ENCODE data around the gene MYBBP1A. TPM values are rescaled to one million over a fixed set of nuclear protein-coding genes. Genes with fewer than 3 reads are reported as not detected.
"Not testable (repeated sequence)": the region's sequence is repeated elsewhere in the genome, so short reads cannot be mapped to it uniquely, and the experiment has no call there.

The MYBBP1A gene
- total and polyA plus RNA-seq, 4 donors = 12.2 to 23.3 (median 20.0) TPM

DNA sequence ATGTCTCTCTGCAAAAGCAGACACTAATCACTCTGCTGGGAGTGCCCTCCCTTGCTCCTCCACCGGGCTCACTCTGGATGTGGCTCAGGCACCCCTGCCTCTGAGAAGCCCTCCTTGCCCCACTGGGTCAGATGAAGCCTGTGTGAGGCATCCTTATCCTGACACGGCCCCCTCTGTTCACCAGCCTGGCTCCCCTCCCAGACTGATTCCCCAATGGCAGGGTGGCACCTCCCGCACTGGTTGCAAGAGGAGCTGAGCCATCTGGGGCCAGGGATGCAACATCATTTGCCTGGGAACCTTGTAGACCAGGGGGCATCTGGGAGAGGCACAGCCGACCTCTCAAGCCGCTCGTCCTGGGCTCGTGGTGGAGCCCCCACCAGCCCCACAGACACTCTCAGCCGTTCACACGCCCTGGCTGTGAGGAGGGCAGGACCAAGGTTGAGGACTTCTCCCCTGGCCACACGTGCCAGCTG is 35.8 kb upstream of the MYBBP1A start:
- TF ChIP-seq NR2F2 (IDR thresholded peaks at IDR 0.05) (no peak), HNF4A (conservative IDR thresholded peaks at IDR 0.05) (no peak), JUND (IDR thresholded peaks at IDR 0.05) (no peak)
- TF ChIP-seq, protein P1, sequence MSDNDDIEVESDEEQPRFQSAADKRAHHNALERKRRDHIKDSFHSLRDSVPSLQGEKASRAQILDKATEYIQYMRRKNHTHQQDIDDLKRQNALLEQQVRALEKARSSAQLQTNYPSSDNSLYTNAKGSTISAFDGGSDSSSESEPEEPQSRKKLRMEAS (IDR thresholded peaks at IDR 0.05) = no peak
- Histone ChIP-seq H3K27ac (ENCODE audit: low read depth in 1 of 2, low read length in 2 of 2) (no peak overlapping the region), H3K4me3 (ENCODE audit: low read depth in 1 of 3, low read length in 3 of 3) (no peak overlapping the region), H3K36me3 (ENCODE audit: control insufficient read depth in 4 of 4, insufficient read depth in 3 of 4, low read depth in 1 of 4, low read length in 3 of 4) (no peaks in the 10 kb centered on the region), H3K4me1 (ENCODE audit: control insufficient read depth in 4 of 4, insufficient read depth in 4 of 4, low read length in 3 of 4) (no peaks in the 10 kb centered on the region), H3K9ac (ENCODE audit: low read depth in 1 of 2, low read length in 2 of 2) (no peak overlapping the region), H3K9me3 (ENCODE audit: control insufficient read depth in 4 of 4, low read length in 3 of 4) (no peaks in the 10 kb centered on the region), H3K27me3 (ENCODE audit: control insufficient read depth in 4 of 4, insufficient read depth in 4 of 4, low read length in 3 of 4) (peaks cover 0 to 3% (median 0%) of the 10 kb centered on the region in 4 donors)
- no peak for DNase-seq (ENCODE audit: low spot score)
- WGBS = 75% methylated on average over 10 of the region's 10 CpGs

DNA sequence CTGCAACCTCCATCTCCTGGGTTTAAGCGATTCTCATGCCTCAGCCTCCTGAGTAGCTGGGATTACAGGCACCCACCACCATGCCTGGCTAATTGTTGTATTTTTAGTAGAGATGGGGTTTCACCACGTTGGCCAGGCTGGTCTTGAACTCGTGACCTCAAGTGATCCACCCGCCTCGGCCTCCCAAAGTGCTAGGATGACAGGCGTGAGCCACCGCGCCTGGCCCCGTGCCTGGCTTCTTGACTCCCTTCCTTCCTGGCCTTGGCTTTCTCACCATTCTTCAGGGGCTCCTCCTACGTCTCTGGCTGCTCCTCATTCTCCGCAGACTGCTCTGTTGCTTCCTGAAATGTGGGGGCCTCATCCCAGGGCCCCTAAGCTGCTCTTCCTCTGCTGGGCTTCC is 34.9 kb upstream of the MYBBP1A start:
- not testable (repeated sequence) for DNase-seq (ENCODE audit: low spot score); H3K27ac ChIP-seq (ENCODE audit: low read depth in 1 of 2, low read length in 2 of 2); H3K4me3 ChIP-seq (ENCODE audit: low read depth in 1 of 3, low read length in 3 of 3); H3K4me1 ChIP-seq (ENCODE audit: control insufficient read depth in 4 of 4, insufficient read depth in 4 of 4, low read length in 3 of 4); H3K27me3 ChIP-seq (ENCODE audit: control insufficient read depth in 4 of 4, insufficient read depth in 4 of 4, low read length in 3 of 4); H3K9me3 ChIP-seq (ENCODE audit: control insufficient read depth in 4 of 4, low read length in 3 of 4); H3K9ac ChIP-seq (ENCODE audit: low read depth in 1 of 2, low read length in 2 of 2); H3K36me3 ChIP-seq (ENCODE audit: control insufficient read depth in 4 of 4, insufficient read depth in 3 of 4, low read depth in 1 of 4, low read length in 3 of 4)
- WGBS = 71% methylated on average over 11 of the region's 11 CpGs

DNA sequence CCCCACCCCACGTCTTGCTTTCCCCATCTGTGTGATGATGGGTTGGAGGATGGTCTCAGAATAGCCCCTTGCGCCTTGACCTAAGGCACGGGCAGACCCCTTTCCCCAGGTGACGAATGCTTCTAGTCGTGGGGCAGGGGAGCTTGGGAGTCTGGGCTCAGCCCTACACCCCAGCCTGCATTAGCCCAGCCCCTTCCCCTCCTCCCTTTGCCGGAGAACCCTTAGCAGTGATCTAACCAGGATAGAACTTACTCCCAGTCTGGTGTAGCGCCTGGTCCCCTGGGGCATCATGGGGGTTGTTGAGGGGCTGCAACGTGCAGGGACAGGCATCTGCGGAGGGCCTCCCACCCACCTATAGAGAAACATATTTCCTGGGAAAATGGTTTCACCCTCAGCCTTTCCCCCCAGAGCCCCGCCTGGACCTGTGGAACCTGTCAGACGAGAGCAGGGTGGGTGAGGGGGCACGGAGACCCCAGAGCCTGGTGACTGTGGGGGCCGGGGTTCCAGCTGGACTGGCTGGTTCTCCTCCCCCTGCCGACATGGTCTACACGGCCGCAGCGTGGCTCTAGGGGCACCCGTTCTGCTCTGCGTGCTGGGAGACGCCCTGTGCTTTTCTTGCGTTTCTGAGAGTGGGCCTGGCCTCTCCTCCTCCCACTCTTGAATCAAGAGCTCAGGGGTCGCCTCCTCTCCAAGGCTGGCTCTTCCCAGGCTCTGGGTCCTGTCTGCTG is 33.9 kb upstream of the MYBBP1A start:
- Histone ChIP-seq H3K4me3 (ENCODE audit: low read depth in 1 of 3, low read length in 3 of 3) (no peak overlapping the region), H3K36me3 (ENCODE audit: control insufficient read depth in 4 of 4, insufficient read depth in 3 of 4, low read depth in 1 of 4, low read length in 3 of 4) (no peaks in the 10 kb centered on the region), H3K4me1 (ENCODE audit: control insufficient read depth in 4 of 4, insufficient read depth in 4 of 4, low read length in 3 of 4) (peaks cover 2 to 11% (median 8%) of the 10 kb centered on the region in 4 donors), H3K9ac (ENCODE audit: low read depth in 1 of 2, low read length in 2 of 2) (no peak overlapping the region), H3K27ac (ENCODE audit: low read depth in 1 of 2, low read length in 2 of 2) (no peak overlapping the region), H3K27me3 (ENCODE audit: control insufficient read depth in 4 of 4, insufficient read depth in 4 of 4, low read length in 3 of 4) (peaks cover 0 to 3% (median 1%) of the 10 kb centered on the region in 4 donors), H3K9me3 (ENCODE audit: control insufficient read depth in 4 of 4, low read length in 3 of 4) (no peaks in the 10 kb centered on the region)
- DNase-seq (ENCODE audit: low spot score) = no peak
- TF ChIP-seq FOXA1 (IDR thresholded peaks at IDR 0.05) (no peak), ATF3 (IDR thresholded peaks at IDR 0.05) (no peak), SP1 (IDR thresholded peaks at IDR 0.05) (no peak), EGR1 (IDR thresholded peaks at IDR 0.05; ENCODE audit: low read depth in 2 of 2) (no peak), HNF4G (IDR thresholded peaks at IDR 0.05) (no peak), RXRA (IDR thresholded peaks at IDR 0.05) (no peak), NR2F2 (IDR thresholded peaks at IDR 0.05) (no peak), TAF1 (conservative IDR thresholded peaks at IDR 0.05) (no peak), YY1 (IDR thresholded peaks at IDR 0.05) (no peak), JUND (IDR thresholded peaks at IDR 0.05) (no peak), FOXA2 (IDR thresholded peaks at IDR 0.05) (no peak)
- TF ChIP-seq, protein P1 (IDR thresholded peaks at IDR 0.05) = no peak
- TF ChIP-seq, protein P2, sequence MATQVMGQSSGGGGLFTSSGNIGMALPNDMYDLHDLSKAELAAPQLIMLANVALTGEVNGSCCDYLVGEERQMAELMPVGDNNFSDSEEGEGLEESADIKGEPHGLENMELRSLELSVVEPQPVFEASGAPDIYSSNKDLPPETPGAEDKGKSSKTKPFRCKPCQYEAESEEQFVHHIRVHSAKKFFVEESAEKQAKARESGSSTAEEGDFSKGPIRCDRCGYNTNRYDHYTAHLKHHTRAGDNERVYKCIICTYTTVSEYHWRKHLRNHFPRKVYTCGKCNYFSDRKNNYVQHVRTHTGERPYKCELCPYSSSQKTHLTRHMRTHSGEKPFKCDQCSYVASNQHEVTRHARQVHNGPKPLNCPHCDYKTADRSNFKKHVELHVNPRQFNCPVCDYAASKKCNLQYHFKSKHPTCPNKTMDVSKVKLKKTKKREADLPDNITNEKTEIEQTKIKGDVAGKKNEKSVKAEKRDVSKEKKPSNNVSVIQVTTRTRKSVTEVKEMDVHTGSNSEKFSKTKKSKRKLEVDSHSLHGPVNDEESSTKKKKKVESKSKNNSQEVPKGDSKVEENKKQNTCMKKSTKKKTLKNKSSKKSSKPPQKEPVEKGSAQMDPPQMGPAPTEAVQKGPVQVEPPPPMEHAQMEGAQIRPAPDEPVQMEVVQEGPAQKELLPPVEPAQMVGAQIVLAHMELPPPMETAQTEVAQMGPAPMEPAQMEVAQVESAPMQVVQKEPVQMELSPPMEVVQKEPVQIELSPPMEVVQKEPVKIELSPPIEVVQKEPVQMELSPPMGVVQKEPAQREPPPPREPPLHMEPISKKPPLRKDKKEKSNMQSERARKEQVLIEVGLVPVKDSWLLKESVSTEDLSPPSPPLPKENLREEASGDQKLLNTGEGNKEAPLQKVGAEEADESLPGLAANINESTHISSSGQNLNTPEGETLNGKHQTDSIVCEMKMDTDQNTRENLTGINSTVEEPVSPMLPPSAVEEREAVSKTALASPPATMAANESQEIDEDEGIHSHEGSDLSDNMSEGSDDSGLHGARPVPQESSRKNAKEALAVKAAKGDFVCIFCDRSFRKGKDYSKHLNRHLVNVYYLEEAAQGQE (IDR thresholded peaks at IDR 0.05) = no peak
- WGBS = 77% methylated on average over 22 of the region's 22 CpGs

Measured in liver (tissue), 9 donors.